Dermis blood vessel endothelial cell (primary cell): ENCODE data around the gene PJA1. TPM values are rescaled to one million over a fixed set of nuclear protein-coding genes. Genes with fewer than 3 reads are reported as not detected.

Experiments
- DNase-seq: peaks from one replicate; pipeline ENCODE4 v3.0.0; 2010
- total RNA-seq: library from RNA; depleted of rRNA; stranded (reverse); fragments of >200 nt; gene quantifications from 2 replicates; pipeline ENCODE4 v1.2.3, GENCODE V29; 2014

Gene PJA1
- total RNA-seq, 1 donor from 2014 or later: 18.0 TPM

GRCh38 chrX:69163936-69164741 lies 1.1 kb downstream of the PJA1 start:
- peak; percentile 25 for DNase-seq

- DNase-seq: no peak
Measured at GRCh38 chrX:69162361-69162865, 2.8 kb downstream of the PJA1 start.

GRCh38 chrX:69161786-69162349 lies 3.4 kb downstream of the PJA1 start:
- no peak for DNase-seq

DNA sequence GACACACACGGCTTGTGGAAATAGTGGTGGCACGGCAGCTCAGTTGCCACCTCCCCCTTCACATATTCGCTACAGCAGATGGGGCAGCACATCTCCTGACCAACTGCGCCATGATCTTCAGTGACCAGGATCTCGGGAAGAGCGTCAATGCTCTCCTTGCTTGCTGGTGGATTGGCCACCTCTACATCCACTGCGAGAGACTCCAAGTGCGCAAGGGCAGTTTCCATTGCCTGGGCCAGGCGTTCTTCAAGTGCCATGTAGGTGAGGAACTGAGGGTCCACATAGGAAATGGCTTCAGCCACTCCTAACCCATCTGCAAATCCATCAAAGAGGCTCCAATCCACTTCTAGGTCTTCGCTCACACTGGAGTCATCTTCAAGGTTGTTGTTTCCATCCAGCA lies 3.9 kb downstream of the PJA1 start:
- DNase-seq: no peak

DNA sequence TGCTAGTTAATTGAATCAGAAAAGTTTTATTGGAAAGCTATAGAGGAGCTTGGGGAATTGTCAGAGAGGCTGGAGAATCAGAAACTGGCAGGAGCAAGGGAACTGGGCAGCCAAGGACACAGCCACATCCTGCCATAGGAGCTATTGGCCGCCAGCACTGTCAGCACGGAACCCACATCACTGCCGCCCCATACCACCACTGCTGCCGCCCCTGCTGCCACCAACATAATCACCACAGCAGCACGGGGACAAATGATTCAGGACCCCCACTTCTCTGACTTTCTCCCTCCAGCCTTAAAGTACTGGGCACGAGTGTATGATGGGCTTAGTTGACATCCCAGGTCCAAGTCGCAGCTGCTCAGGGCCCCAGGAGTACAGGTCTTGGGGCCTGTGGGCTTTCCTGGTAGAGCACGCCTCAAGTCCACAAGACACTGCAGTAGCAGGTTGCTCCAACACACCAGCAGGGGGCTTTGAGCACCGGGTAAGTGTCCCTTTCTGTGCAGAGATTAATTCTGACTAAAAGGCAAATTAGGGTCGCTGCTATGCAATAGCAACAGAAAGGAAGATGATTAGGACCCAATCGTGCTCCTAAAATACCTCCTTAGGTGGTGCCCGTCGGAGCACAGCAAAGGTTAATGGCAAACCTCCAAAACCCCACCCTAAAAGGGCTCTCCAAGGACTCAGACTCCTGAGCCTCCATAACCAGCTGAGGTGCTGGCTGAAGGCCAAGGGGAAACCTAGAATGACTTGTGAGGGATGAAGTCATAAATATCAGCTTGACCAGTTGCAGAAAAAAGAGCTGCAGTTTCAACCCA lies 6.9 kb downstream of the PJA1 start:
- peak; percentile 81 for DNase-seq

DNA sequence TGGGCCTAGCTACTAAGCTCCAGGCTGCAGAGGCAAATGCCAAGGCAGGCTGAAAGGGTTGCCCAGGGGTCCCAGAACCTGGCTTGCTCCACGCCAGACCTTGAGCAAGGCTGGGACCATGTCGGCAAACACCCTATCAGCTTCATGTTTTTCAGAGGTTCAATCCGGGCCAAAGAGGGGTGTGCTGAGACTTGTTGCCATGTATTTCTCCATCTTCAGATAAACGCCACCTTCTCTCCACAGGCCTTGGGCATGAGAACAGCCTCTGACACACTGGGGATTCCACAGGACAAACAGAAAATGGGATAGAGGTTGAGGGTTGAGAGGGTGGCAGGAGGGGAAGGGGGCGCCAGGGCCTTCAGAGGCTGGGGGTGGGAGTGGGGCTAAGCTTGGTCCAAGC lies 8.6 kb downstream of the PJA1 start:
- no peak for DNase-seq

DNA sequence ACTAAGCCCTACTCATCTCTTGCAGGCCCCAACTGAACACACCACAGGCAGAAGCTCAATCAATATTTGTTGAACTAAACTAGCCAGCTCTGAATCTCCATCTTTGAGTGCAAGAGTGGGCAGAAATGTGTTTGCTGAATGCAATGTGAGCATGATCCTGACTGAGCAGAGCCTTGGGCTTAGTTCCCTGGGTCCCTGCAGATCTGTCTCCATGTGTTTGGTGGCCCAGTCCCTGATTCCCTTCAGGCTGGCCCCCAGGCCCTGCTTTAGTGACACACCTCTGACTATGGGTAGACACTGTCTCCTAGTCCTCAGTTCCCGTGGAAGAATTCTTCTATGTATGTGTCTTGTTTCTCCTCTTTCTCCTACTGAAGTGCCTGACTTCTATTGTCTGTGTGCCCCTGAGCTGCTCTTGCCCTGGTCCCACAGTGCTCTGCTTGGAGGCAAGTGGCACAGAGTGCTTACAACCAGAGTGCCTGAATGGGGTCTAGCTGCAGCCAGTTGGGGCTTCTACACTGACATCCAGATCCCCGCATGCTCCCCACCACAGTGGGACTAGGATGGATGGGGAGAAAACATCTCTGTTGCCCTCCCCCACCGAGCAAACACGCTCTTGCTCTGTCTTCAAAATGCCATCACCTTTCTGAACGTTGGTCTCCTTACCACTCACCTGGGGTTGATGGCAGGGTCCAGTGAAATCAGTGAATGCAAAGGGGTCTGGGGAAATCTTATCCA lies 9.3 kb downstream of the PJA1 start:
- DNase-seq: no peak

- no peak for DNase-seq
Measured at GRCh38 chrX:69154051-69154450, 11.2 kb downstream of the PJA1 start.

DNA sequence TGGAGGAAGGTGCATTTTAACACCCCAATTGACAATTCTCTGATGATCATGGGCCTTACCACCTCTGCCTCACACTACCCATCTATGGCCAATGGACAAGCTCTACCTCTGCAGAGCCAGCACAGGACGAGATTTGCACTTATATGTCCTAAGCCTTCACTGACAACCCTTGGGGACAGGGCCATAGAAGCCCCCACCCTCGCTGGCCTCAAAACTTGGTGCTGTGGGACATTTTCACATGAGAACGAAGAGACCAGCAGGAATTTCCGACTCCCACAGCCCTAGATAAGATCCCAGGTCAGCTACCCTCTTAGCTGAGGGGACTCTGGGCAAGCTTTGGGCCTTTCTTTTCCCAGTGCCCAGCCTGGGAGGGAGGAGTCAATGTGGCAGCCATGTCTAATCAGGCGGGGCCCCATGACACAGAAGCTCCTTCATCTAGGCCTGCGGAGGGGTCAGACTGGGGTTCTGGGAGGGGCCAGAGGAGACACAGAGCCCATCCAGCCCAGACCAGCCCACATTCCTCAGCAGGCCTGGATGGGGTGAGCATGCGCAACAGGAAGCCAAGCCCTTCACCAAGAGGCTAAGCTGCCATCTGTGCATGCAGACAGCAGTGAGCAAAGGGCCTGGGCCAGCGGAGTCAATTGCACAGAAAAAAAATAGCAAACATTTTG lies 12.1 kb downstream of the PJA1 start:
- DNase-seq: no peak

- peak; percentile 6 for DNase-seq
Measured at GRCh38 chrX:69152417-69152841, 12.8 kb downstream of the PJA1 start.

GRCh38 chrX:69151866-69152284 lies 13.4 kb downstream of the PJA1 start:
- DNase-seq: no peak

DNA sequence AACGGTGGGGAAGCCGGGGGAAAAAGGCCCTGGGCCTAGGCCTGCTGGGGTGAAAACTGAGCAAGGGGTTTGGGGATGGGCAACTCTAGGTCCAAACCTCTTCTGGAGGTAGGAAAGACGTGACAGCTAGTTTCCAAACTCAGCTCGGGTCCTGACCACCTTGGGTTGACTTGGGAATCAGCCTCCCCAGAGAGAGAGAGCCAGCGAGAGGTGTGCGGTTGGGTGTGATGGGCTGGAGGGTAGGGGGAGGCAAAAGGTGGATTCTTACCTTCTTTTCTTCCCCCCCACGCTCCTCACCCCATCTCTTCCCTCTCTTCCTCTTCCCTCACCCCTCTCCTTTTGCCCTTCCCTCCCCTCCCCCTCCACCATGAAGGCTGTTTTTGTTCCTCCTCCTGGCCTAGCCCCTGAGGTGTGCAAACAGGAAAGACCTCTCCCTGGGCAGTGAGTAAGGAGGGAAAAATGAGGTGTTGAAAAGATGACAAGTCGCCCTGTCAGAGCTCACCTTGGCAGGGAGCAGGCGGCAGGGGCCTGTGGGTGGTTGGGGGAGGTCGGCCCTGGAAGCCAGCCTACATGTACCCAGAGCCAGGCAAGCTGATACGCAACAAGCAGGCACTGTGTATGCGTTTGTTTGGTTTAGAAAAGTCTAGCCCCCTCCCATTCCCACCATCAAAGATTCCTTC lies 14.8 kb downstream of the PJA1 start:
- no peak for DNase-seq

- no peak for DNase-seq
Measured at GRCh38 chrX:69149466-69150280, 15.6 kb downstream of the PJA1 start.

- no peak for DNase-seq
Measured at GRCh38 chrX:69148946-69149345, 16.3 kb downstream of the PJA1 start.

GRCh38 chrX:69146739-69147138 lies 18.5 kb downstream of the PJA1 start:
- DNase-seq: no peak

DNA sequence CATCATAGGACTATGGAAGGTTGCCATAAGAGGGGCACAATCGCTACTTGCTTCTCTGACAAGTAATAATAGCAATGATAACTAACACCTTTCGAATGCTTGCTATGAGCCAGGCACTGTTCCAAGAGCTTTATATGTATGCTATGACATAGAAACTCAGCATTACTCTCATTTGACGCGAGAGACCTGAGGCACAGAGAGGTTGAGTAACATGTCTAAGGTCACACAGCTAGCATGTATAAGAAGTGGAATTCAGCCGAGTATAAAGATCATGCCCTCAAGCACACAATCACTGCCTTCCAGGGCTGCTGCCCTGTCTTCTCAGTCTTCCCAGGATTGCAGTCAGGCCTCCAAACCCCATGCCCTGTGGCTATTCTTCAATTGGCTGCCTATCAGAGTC lies 19.5 kb downstream of the PJA1 start:
- no peak for DNase-seq

GRCh38 chrX:69144838-69145680 lies 20.2 kb downstream of the PJA1 start:
- no peak for DNase-seq

DNA sequence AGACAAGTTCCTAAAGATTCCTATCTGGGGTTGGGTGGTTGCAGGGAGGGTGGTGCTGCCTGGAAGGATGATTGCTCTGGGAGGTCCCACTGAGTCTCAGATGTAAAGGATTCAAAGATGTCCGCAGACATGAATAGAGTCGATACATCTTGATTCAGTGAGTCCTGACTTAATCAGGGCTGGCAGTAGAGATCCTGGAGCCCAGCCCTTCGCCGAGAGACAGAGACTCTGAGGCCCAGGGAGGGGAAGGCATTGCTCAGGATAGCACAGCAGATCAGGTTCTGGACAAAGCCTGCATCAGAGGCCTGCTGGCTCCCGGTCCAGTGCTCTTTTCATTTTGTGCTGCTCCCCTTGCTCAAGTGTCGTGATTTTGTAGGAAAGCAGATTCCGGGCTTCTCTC lies 21.7 kb downstream of the PJA1 start:
- no peak for DNase-seq

- DNase-seq: no peak
Measured at GRCh38 chrX:69142788-69143469, 22.3 kb downstream of the PJA1 start.
